DMS153 treated with DMSO at 0.1 percent for 48 hours (cell line): ENCODE data around the gene UBE2E2.

Experiments
- DNase-seq: peaks from one replicate; lab custom pipeline; 2025; ENCODE audit not compliant: unreplicated experiment; lab: John Stamatoyannopoulos, UW

The UBE2E2 gene

DNA sequence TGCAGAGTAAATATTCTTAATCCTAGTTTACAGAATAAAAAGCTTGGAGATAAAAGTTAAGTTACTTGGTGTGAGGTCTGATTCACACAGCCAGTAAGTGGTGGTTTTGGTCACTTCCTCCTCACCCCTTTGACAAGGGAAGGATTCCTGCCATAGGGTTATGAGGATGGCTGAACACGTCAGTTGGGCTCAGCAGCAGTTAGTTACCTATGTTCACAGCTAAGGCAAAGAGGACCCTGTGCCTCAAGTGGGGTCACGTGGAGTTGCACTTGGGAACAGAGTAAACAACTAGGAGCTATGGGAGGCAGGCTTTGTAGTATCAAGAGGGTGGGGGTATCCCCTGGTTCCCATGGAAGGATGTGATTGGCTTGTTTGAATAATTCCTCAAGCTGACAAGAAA is 232.2 kb downstream of the UBE2E2 start:
- DNase-seq, result no peak

DNA sequence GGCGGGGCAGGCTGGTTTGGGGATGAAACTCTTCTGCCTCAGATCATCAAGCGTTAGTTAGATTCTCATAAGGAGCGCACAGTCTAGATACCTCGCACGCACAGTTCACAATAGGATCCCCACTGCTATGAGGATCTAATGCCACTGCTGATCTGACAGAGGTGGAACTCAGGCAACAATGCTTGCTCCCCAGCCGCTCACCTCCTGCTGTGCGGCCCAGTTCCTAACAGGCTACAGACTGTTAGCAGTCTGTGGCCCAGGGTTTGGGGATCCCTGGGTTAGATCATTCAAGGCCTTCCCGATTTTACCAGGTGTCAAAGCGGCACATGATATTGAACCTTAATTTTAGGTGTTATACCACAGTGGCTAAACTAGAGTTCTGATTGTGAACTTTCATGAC is 232.8 kb downstream of the UBE2E2 start:
- DNase-seq, result no peak

DNA sequence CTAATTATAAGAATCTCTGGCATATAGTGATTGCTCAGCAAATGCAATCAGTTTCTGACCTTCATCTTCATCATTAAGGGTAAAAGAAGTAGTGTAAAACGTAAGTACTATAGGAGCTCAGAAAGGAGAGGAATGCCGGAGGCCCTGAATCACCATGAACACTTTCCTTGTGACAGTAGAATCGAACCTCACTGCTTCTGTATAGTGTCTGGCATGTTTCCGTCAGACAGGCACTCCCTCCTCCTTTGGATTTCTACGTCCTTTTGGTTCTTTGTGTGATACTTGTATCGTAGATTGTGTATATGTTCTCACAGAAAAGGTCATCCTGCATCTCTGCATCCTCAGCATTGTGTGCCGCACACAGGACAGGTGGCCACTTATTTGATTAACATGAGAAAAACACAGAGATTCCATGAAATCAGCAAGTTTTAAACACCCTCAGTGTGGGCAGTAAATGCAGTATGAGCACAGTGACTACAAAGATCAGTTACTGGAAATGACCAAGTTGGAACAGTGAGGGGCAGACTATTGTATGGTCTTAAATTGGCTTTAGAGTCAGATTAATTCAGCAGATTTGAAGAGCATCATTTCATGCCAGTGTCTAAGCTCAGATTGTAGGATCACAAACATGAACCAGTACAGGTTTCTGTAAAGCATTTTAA is 234.5 kb downstream of the UBE2E2 start:
- DNase-seq, result no peak

DNA sequence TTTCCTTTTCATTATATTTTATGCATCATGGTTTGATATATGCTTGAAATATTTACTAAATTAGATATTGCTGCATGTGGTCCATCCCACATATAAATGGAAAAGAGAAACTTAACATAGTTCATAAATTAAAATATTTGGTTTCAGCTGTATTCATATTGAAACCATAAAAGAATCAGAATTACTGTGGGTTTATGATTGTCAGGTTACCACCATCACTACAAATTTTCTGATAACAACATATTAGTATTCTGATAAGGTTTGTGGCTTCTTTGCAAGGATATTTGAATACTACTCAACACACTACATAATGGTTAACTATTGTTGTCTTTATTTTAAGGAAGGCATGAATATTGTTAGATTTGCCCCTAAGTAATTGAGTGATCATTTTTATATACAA is 235.5 kb downstream of the UBE2E2 start:
- no peak for DNase-seq

DNA sequence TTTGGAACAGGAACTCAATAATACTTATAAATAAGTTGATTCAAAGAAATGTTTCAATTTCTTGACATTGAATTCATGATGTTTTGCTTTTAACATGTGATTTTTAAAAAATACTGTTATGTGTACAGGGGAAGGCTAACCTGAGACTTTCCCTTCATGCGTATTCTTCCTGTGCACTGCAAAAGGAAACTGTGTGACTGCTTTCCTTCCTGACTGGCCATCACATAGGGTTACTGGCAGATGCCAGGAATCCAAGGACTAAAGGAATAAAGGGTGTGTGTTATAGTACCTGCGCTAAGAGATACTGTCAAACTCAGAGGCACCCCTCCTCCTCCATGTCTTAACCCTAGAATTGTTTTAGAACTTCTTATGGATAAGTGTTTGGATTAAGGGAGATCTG is 236.0 kb downstream of the UBE2E2 start:
- DNase-seq, result no peak

DNA sequence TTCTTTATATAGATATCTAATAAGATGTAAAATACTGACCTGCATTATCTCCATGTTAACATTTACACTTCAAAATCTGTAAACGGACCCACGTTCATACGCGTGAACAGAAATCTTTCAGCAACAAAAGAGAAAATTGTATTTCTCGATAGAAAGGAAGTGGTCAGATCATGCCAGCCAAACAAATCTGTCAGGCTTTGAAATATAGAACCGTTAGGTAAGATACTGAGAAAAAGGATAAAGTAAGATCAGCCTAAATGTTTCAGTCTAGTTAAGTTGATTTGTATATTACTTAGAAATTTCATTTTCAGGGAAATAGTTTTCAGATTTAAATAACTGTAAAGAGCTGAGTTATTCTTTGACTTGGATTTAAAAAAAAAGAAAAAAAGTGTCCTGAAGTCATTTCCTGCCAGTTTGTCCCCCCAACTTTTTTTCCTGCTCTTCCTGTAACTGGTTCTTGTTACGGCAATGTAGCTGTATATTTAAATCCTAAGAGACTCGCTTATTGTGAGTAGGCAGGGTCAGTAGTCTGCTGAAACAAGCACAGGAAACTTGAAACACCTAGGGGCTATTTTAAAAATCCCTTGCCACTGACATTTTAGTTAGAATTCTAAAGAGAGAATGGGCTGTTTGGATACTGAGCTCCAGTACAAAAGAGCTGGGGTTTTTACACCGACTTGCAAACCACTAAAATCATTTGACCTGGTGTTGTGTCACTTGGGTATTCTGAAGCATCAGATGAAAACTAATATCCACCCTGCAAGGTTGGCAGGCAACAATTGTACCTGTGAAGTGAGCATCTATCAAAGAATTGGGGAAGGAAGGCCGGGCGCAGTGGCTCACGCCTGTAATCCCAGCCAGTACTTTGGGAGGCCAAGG is 237.5 kb downstream of the UBE2E2 start:
- no peak for DNase-seq

DNA sequence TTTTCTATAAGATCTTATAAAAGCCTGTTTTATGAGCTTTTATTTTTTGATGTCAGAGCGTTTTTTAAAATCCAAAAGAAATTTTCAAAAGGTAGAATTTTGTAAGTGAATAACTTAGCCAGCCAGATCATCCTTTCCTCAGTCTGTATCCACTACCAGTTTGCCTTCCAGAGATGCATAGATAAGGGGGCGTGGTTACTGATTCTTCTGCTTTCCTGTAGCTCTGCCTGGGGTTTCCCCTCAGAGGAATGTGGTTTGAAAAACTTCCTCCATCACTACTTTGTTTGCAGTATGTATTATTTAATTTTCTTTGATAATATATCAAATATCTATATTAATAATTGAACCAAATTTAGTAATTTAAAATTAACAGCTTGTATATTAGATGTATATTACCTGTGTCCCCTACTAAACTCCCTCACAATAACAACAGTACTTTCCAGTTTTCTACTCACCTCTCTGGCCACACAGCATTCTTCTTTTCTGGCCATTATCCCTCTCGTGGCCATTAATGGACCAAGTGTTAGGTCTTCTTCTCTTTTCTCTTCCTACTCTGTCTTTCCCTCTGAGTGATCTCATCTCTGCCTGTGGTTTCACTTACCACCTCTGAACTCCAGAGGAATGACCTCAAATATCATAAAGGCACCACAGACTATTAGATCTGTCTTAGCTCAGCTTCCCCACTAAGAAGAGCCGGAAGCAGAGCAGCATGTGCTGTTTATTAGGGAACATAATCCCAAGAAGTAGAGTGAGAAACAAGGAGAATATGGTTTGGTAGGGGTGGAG is 239.7 kb downstream of the UBE2E2 start:
- DNase-seq, result no peak

DNA sequence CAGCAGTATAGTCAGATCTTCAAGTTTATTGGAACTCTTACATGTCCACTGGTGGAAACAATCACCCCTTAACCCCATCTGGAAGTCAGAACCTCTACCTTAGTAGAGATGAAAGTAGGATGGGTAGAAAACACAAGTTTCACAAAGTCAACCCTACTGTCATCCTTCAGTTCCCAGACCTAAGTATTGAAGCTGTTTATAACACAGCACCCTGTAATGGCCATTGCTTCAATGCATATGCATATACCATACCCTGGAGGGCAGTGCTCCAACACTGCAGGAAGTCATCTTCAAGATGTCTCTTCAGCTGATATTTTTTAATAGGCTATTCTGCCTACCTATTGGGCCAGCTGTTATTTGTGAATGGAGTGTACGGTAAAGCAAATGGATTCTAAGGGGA is 241.3 kb downstream of the UBE2E2 start:
- no peak for DNase-seq

DNA sequence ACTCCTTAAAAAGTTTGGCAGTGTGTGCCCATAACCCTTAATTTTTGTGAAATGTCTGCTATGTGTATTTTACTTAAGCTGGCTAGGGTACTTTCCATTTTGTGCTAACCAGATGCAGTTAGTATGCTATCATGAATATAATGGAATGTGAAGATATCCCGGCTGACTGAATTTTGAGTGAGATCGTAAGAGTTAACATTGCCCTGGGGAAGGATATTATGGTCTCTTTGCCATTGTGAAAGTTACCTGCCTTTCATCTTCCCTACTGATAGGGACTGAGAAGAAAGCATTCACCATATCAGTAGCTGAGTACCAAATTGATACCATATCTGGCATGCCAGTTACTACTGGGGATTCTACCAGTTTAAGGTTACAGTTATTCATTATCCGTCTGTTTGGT is 243.2 kb downstream of the UBE2E2 start:
- DNase-seq, result no peak

DNA sequence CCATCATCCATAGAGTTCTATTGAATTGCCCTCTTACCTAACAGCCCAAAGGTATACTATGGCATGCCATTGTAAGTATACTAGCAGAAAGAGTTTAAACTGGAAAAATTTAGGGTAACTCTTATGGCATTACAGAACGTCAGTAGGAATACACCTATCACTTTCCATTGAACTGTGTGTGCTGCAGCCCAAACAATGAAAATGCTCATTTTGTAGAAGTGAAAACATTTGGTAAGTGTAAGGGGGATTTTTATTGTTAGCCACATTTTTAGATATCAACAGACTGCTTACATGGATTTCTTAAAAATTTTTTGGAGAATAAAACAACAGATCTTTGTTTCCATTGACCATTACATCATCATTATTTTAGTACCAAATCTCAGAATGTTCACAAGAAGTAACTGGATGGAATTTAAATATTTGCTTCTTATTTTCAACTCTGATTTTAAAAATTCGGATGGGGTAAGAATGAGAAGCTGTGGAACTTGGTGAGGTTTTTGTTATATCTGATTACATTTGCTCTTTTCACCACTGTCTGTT is 245.9 kb downstream of the UBE2E2 start:
- no peak for DNase-seq

DNA sequence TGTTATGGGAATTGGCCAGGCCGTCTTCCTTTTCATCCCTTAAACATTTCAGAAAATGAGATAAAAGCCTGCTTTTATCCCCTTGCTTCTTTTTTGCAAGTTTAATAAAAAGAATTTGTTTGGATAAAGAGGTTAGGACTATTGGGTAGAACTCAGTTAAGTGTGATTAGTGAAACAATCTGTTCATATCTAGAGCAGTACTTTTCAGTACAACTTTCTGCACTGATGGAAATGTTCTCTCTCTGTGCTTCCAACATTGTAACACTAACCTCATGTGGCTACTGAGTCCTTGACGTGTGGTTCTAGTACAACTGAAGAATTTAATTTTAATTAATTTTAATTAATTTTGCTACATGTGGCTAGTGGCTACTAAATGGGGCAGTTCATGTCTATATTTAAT is 246.9 kb downstream of the UBE2E2 start:
- no peak for DNase-seq

DNA sequence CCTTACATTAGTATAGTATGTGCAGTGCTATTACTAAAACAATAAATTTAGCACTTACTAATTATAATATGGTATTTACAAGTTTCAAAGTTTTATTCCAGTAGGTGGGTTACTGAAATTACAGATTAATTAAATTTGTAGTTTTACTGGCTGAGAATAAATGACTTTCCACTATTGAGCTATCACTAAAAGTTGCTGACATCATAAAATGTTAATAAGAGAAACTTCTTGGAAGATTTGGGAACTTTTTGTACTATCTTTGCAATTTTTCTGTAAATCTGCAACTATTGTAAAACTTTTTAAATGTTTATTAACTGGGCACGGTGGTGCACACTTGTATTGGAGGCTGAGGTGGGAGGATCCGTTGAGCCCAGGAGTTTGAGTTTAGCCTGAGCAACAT is 247.7 kb downstream of the UBE2E2 start:
- DNase-seq, result no peak

DNA sequence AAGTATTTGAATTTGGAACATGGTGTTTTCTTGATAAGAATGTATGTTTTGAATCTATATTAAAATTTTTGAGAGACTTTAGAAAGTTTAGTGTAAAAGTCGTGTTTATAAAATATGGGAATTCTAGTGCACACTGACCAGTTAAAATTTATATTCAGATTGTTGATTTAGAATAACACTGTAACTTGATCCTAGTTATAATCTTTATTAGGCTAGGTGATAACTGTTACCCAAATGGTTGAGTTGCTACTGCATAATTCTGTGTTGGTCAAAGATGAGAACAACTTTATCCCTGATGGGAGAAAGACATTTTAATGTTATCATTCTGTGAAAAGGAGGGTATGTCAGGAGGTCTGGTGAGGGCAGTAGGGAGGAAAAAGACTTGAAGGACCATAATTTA is 249.3 kb downstream of the UBE2E2 start:
- no peak for DNase-seq

DNA sequence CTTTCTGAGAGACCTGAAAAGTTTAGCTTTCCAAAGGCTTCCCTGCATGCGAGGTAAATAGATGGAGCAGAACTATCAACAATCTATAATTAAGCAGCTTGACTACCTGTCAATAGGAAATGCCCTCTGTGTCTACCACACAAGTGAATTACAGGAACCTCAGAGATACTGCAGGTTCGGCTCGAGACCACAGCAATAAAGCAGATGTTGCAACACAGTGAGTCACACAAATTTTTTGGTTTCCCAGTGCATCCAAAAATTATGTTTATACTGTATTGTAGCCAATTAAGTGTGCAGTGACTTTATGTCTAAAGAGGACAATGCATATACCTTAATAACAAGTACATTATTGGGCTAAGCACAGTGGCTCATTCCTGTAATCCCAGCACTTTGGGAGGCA is 252.0 kb downstream of the UBE2E2 start:
- DNase-seq, result no peak

DNA sequence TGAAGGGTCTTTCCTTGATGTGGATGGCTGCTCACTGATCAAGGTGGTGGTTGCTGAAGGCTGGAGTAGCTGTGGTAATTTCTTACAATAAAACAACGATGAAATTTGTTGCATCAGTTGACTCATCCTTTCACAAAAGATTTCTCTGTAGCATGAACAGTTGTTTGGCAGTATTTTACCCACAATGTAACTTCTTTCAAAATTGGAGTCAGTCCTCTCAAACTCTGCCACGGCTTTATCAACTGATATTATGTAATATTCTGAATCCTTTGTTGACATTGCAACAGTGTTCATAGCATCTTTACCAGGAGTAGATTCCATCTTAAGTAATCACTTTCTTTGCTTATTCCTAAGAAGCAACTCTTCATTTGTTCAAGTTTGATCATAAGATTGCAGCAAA is 252.6 kb downstream of the UBE2E2 start:
- DNase-seq, result no peak

DNA sequence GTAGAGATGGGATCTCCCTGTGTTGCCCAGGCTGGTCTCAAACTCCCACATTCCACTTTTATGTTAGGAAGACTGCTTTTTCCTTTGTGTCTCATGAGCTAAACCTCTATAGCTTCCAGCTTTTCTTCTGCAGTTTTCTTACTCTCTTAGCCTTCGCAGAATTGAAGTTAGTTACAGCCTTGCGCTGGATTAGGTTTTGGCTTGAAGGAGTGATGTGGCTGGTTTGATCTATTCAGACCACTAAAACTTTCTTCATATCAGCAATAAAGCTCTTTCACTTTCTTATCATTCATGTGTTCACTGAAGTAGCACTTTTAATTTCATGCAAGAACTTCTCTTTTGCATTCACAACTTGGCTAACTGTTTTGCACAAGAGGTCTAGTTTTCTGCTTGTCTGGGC is 254.6 kb downstream of the UBE2E2 start:
- no peak for DNase-seq

DNA sequence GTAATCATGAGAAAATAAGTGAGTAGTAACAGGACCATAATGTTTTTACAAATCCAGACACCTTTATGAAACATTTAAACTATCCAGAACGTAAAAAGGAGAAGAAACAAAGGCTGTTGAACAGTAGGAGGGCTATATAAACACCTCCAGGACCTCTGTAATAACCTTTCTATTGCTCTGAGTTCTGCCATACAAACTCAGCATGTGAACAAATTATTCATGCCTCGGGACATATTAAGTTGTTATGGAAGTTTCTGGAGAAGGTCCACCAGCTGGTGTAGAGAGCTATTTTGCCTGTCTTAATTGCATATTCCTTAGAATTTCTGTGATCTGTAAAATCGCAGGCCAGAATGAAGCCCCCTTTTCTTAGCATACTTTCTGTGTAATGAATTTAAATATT is 256.3 kb downstream of the UBE2E2 start:
- no peak for DNase-seq

DNA sequence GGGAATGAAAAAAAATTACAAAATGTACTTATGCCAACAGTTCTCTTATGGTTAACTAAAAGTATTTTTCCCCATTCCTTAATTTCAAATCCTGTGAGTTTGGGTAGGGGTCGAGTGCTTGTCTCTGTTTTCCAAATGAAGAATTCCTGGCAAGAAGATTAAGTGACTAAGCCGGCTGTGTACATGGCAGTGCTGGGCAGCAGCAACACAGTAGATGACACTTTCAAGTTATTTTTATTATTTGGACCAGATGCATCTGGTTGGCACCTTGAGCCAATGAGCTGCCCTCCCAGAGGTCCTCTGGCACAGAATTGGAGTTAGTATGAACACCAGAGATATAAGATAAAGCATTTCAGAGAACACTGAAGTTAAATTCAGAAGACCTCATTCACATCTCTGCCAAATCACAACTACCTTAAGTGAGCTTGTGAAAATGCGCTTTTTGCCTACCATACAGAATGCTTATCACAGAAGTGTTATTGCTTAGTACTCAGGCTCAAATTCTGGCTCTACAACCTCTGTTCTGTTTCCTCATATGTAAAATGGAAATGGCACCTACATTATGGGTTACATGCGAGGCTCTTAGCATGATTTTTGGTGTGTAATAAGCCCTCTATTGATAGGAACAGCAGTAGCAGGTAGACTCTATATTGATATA is 256.9 kb downstream of the UBE2E2 start:
- DNase-seq, result no peak

DNA sequence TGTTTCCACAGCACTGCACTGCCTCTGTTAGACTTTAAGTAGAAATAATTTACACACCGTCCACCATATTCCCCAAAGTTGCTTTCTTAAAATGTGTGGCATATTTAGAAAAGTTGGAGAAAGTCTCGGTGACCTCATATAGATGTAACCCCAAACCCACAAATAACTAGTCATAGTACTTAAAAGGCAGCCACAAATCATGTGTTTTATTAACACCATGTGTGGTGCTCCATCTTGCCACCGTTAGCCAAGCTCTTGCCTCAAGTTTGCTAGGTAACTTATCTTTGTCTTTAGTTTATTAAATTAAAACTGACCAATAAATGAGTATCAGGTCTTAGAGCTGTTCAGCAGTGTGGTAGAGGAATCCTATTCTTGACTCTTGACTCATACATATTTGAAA is 257.9 kb downstream of the UBE2E2 start:
- DNase-seq, result no peak

DNA sequence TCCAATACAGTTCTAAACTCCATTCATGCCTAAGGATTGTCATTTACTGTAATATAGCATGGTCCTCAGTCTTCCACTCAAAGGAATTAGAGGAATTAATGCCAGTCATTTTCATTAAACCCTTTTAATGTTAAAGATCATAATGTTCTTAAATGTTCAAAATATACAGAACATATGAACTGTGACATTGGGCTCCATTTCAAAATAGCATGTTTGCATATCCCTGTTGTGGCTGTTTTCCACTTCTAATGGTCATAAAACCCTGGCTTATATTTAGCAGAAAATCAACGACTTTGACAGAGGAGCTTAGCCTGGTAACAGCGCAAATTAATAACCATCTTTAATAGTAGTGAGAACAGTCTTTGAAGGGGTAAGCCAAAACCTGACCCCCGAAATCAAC is 260.7 kb downstream of the UBE2E2 start:
- no peak for DNase-seq

DNA sequence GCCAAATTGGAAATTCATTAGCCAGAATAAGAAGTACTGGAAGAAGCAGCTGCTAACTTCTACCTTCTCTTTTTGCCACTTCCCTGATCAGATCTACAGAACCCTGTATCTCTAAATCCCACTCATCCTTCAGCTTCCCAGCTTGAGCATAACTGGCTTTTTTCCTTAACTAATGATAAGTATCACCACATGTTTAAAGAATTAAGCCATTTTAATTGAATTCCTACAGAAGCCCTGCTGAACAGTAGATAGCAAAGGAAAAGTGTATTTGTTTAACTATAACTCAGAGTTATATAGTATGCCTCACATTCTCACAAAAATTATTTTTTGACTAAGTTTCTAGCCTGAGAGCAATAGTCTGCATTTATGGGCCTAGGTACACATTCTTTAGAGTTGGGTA is 262.4 kb downstream of the UBE2E2 start:
- DNase-seq, result no peak
